H4 (cell line): Measurements from ENCODE around the gene CILP2. TPM values are rescaled to one million over a fixed set of nuclear protein-coding genes. Genes with fewer than 3 reads are reported as not detected.

Experiments
- DNase-seq: peaks from one replicate; pipeline ENCODE4 v3.0.0-alpha.2; 2015; ENCODE audit warnings: low spot score
- total RNA-seq: library from RNA; depleted of rRNA; stranded (reverse); fragments of >200 nt; shearing (Covaris generic); gene quantifications from 2 replicates; pipeline ENCODE4 v1.2.3, GENCODE V29; 2014

Gene CILP2
- total RNA-seq, 1 experiment from 2014 or later: 0.08 TPM

GRCh38 chr19:19544954-19545591, 7.0 kb downstream of the CILP2 start:
- no peak for DNase-seq

- DNase-seq: no peak
Measured at GRCh38 chr19:19545707-19546106, 7.6 kb downstream of the CILP2 start.

- DNase-seq: no peak
Measured at GRCh38 chr19:19546751-19547162, 8.7 kb downstream of the CILP2 start.

- DNase-seq: no peak
Measured at GRCh38 chr19:19547674-19548336, 9.7 kb downstream of the CILP2 start.

GRCh38 chr19:19548915-19549759, 11.1 kb downstream of the CILP2 start:
- no peak for DNase-seq

GRCh38 chr19:19549804-19550464, 11.9 kb downstream of the CILP2 start:
- DNase-seq: no peak

- no peak for DNase-seq
Measured at GRCh38 chr19:19550485-19550929, 12.4 kb downstream of the CILP2 start.

- no peak for DNase-seq
Measured at GRCh38 chr19:19550972-19551852, 13.1 kb downstream of the CILP2 start.

- DNase-seq: no peak
Measured at GRCh38 chr19:19551853-19552192, 13.8 kb downstream of the CILP2 start.

- DNase-seq: no peak
Measured at GRCh38 chr19:19552798-19553197, 14.7 kb downstream of the CILP2 start.

GRCh38 chr19:19553670-19554069, 15.6 kb downstream of the CILP2 start:
- no peak for DNase-seq

GRCh38 chr19:19554074-19555023, 16.3 kb downstream of the CILP2 start:
- DNase-seq: no peak

GRCh38 chr19:19558055-19558454, 20.0 kb downstream of the CILP2 start:
- no peak for DNase-seq

- no peak for DNase-seq
Measured at GRCh38 chr19:19558636-19559035, 20.6 kb downstream of the CILP2 start.

GRCh38 chr19:19559931-19560330, 21.9 kb downstream of the CILP2 start:
- no peak for DNase-seq

GRCh38 chr19:19561946-19562664, 24.0 kb downstream of the CILP2 start:
- DNase-seq: no peak

GRCh38 chr19:19562665-19563347, 24.7 kb downstream of the CILP2 start:
- DNase-seq: no peak

- no peak for DNase-seq
Measured at GRCh38 chr19:19563348-19563848, 25.3 kb downstream of the CILP2 start.

GRCh38 chr19:19566306-19566705, 28.2 kb downstream of the CILP2 start:
- no peak for DNase-seq
